A549 treated with ZK216348 at 1 μM for 4 hours (cell line): ENCODE data around the gene MMUT. TPM values are rescaled to one million over a fixed set of nuclear protein-coding genes. Genes with fewer than 3 reads are reported as not detected.

ENCODE experiments used
- total RNA-seq: library from RNA; stranded (reverse); fragments of 200-300 nt; extraction: Qiagen RNA extraction; gene quantifications from 5 replicates; pipeline ENCODE4 v1.2.3, GENCODE V29; 2022; ENCODE audit warnings: low read depth

MMUT gene
- total RNA-seq = 4.6 to 6.5 TPM (median 6.0 TPM) in 5 replicates

DNA sequence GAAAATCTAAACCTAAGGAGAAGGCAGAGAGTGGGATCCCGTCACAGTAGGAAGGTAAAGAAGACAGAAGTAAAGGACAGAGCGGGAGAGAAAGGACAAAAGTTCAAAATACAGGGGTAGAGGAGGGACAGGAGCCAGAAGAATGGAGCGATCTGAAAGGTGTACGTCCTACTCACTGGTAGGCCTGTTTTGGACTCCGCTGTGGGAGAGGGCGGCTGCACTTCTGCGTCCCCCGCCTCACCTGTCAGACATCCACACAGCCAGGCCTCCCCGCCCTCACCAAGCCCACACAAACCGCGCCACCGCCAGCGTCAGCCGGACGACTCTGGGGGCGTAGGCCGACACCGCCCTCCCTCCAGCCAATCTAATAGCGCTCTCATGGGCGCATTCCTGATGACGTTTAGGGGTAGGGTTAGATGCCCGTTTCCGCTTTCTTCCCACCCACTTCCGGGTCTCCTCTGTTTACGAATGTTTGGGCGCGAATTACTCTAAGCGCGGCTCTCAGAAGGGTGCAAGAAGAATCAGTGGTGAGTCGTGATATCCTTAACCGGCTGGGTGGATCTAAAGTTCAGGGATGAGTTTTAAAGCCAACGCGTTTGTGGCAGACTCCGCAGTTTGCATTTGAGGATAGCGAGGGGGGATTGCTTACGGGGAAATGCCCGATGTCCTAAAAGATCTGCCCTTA is at the start of gene MMUT, which contains the start of gene CENPQ:
Gene MMUT, minus strand, starts transcription at position 327 of the 685 bp plus-strand sequence. CDS start 3,787 bp downstream, outside the sequence.
Gene CENPQ, plus strand, starts transcription at position 444 of the 685 bp plus-strand sequence. CDS start 6,807 bp downstream, outside the sequence.

DNA sequence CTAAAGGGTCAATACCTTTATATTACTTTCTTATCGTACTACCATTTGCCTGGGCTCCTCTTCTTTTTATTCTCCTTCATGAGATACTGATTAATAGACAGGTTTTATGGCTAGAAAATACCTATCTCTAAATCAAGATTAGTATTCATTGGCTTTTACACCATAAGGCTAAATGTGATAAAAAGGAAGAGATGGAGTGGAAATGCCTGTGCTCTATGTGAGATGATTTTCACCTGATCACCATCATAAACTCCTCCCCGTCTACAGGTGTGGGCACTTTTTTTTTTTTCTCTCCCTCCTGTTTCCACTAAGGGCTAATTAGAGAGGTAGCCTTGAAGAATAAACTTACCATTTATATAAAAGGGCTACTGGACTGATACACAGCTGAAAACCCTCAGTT is 36.6 kb upstream of the MMUT start, which contains the start of gene GLYATL3:
Gene GLYATL3, plus strand, starts transcription at position 301 of the 400 bp plus-strand sequence. CDS start 12,068 bp downstream, outside the sequence.

Other genes starting within 250 kb of the MMUT start
- 3.7 to 9.8 TPM (median 6.3 TPM) in 5 replicates for gene CENPQ, start 117 bp upstream of the MMUT start, total RNA-seq
- gene GLYATL3, start 36.7 kb upstream of the MMUT start, total RNA-seq = not detected in 5 replicates
- gene C6orf141, start 87.4 kb upstream of the MMUT start, total RNA-seq = 12.6 to 16.6 TPM (median 14.4 TPM) in 5 replicates
- gene RHAG, start 173.6 kb upstream of the MMUT start, total RNA-seq = 0.11 TPM in 1 of 5 replicates, not detected in the others